Measurements from ENCODE around the gene HMX3. TPM values are rescaled to one million over a fixed set of nuclear protein-coding genes. Genes with fewer than 3 reads are reported as not detected.

Gene HMX3
- total RNA-seq, 1 donor from 2014 or later: not detected

DNA sequence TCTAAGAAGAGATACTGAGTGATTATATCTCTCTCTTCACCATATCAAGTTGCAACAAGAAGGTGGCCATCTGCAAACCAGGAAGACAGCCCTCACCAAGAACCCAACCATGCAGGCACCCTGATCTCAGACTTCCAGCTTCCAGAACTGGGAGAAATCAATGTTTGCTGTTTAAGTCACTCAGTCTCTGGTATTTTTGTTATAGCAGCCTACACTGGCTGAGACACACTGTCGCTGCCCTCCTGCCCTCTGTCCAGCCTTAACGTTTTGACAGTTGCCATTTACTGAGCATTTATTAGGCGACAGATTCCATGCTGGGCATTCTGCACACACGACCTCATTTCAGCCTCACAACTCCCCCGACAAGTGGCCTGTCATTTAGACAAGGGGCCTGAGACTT is 9.5 kb upstream of the HMX3 start:
- H3K27ac Mint-ChIP-seq: no peak overlapping the region
- TF ChIP-seq, protein P1, sequence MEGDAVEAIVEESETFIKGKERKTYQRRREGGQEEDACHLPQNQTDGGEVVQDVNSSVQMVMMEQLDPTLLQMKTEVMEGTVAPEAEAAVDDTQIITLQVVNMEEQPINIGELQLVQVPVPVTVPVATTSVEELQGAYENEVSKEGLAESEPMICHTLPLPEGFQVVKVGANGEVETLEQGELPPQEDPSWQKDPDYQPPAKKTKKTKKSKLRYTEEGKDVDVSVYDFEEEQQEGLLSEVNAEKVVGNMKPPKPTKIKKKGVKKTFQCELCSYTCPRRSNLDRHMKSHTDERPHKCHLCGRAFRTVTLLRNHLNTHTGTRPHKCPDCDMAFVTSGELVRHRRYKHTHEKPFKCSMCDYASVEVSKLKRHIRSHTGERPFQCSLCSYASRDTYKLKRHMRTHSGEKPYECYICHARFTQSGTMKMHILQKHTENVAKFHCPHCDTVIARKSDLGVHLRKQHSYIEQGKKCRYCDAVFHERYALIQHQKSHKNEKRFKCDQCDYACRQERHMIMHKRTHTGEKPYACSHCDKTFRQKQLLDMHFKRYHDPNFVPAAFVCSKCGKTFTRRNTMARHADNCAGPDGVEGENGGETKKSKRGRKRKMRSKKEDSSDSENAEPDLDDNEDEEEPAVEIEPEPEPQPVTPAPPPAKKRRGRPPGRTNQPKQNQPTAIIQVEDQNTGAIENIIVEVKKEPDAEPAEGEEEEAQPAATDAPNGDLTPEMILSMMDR (IDR thresholded peaks at IDR 0.05; ENCODE audit: unreplicated experiment): no peak
- no peaks in the 10 kb centered on the region for H3K36me3 Mint-ChIP-seq

GRCh38 chr10:123129618-123130271 is 6.0 kb upstream of the HMX3 start:
- no peak for DNase-seq (ENCODE audit: low spot score in 2 of 2, unreplicated experiment in 2 of 2)
- no peak overlapping the region for H3K4me3 Mint-ChIP-seq
- peaks cover 99% of the 10 kb centered on the region for H3K27me3 Mint-ChIP-seq (ENCODE audit: low read depth)
- H3K9me3 Mint-ChIP-seq: no peaks in the 10 kb centered on the region
- peaks cover 13% of the 10 kb centered on the region for H3K4me1 Mint-ChIP-seq
- H3K27ac Mint-ChIP-seq: no peak overlapping the region
- TF ChIP-seq, protein P1 (IDR thresholded peaks at IDR 0.05; ENCODE audit: unreplicated experiment): no peak
- H3K36me3 Mint-ChIP-seq: no peaks in the 10 kb centered on the region

More for the DNA sequence above, 9.5 kb upstream of the HMX3 start:
- no peak for DNase-seq (ENCODE audit: low spot score in 2 of 2, unreplicated experiment in 2 of 2)
- Mint-ChIP-seq H3K4me1 (no peaks in the 10 kb centered on the region), H3K9me3 (no peaks in the 10 kb centered on the region), H3K4me3 (no peak overlapping the region), H3K27me3 (ENCODE audit: low read depth) (peaks cover 95% of the 10 kb centered on the region)

- H3K27ac Mint-ChIP-seq: no peak overlapping the region
Observed at GRCh38 chr10:123132576-123133477, 2.9 kb upstream of the HMX3 start.

GRCh38 chr10:123133541-123134342 is 2.0 kb upstream of the HMX3 start:
- Mint-ChIP-seq H3K27ac (no peak overlapping the region), H3K4me1 (peaks cover 19% of the 10 kb centered on the region), H3K27me3 (ENCODE audit: low read depth) (peaks cover 94% of the 10 kb centered on the region), H3K36me3 (no peaks in the 10 kb centered on the region), H3K9me3 (no peaks in the 10 kb centered on the region), H3K4me3 (no peak overlapping the region)
- TF ChIP-seq, protein P1 (IDR thresholded peaks at IDR 0.05; ENCODE audit: unreplicated experiment): no peak
- no peak for DNase-seq (ENCODE audit: low spot score in 2 of 2, unreplicated experiment in 2 of 2)

More at GRCh38 chr10:123132576-123133477, 2.9 kb upstream of the HMX3 start:
- TF ChIP-seq, protein P1 (IDR thresholded peaks at IDR 0.05; ENCODE audit: unreplicated experiment): peak; percentile 99
- Mint-ChIP-seq H3K9me3 (no peaks in the 10 kb centered on the region), H3K27me3 (ENCODE audit: low read depth) (peaks cover 94% of the 10 kb centered on the region), H3K4me3 (peak overlapping the region; percentile 33), H3K36me3 (no peaks in the 10 kb centered on the region), H3K4me1 (peaks cover 19% of the 10 kb centered on the region)
- DNase-seq (ENCODE audit: low spot score in 2 of 2, unreplicated experiment in 2 of 2): peak; percentile 62 to 88

DNA sequence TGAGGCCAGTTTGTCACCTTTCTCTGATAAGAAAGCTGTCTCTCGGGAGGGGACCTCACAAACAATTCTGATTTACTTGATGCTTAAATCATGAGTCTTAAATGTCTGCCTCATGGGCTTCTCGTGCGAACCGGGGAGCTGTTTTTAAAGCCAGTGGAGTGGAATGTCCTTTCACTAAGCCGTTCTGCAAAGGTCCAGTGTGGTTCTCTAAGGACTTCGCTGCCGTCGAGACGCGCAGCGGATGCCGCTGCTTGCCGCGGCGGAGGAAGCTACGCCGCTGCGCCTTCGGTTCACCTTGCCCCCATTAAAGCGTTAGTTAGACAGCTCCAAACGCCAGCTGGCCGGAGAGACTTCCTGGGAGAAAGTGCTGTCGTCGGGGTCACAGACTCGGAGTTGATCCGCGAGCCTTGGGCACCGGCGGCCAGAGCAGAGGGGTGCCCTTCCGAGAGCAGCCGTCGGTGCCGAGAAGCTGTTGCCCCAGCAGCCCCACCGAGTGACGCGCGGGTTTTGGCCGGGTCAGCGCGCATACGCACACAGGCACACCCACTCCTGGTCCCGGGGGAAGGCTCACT is 1.3 kb upstream of the HMX3 start:
- DNase-seq (ENCODE audit: low spot score in 2 of 2, unreplicated experiment in 2 of 2): no peak
- H3K9me3 Mint-ChIP-seq: no peaks in the 10 kb centered on the region

More for the DNA sequence above, 1.3 kb upstream of the HMX3 start:
- no peaks in the 10 kb centered on the region for H3K36me3 Mint-ChIP-seq
- TF ChIP-seq, protein P1 (IDR thresholded peaks at IDR 0.05; ENCODE audit: unreplicated experiment): no peak
- H3K27me3 Mint-ChIP-seq (ENCODE audit: low read depth): peaks cover 94% of the 10 kb centered on the region
- H3K4me1 Mint-ChIP-seq: peaks cover 23% of the 10 kb centered on the region
- peak overlapping the region; percentile 8 for H3K4me3 Mint-ChIP-seq
- no peak overlapping the region for H3K27ac Mint-ChIP-seq
